Mesenteric fat pad (tissue), 1 donor: ENCODE data around the gene EPHA6. TPM values are rescaled to one million over a fixed set of nuclear protein-coding genes. Genes with fewer than 3 reads are reported as not detected.

Source experiments
- DNase-seq: peaks from one replicate; pipeline ENCODE4 v3.0.0-alpha.2; 2020; ENCODE audit warnings: low spot score
- total RNA-seq: library from RNA; stranded (reverse); fragmentation: NEBNext Ultra II Directional; extraction: Animal tissue kit (Norgen Biotek cat#: 25700); gene quantifications from one replicate; pipeline ENCODE4 v1.2.1, GENCODE V29; 2021
- donor health status: DM: yes; HTN: yes; CAD: no.

EPHA6 gene
- total RNA-seq, 1 donor from 2014 or later, result 0.26 TPM

DNA sequence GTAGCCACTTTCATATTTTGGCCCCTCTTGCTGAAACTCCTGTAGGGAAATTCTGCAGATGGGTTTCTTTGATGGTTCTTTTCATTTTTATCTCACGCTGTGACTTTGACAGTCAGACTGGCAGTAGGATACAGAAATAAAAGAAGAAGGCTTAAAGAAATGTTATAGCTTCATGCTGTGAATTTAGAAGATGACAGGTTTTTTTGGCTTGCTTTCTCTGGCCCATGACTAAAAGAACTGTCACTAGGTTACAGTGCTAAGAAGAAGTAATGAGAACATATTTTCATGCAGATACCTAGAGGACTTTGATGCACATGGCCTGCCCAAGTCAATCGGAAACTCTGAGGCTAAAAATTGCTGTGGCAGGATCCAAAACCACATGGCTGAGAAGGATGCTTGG lies 334.5 kb downstream of the EPHA6 start:
- DNase-seq, result no peak

DNA sequence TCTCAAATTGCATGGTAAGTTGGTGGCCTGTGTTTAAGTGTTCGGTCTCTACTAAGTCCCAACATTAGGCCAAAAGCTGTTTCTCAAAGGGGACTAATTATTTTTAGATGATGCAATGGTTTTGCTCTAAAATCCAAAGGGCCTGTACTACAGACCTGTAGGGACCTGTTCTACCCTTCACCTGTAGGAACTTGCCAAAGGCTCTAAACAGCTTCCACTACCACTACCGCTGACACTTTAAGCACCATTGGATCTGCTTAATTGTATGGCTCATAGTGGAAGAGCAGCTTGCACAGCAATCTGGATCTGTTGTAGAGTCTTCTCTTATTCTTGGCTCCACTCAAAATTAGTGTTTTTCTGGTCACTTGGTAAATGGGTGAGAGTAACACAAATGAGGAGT lies 346.8 kb downstream of the EPHA6 start:
- DNase-seq, result no peak

DNA sequence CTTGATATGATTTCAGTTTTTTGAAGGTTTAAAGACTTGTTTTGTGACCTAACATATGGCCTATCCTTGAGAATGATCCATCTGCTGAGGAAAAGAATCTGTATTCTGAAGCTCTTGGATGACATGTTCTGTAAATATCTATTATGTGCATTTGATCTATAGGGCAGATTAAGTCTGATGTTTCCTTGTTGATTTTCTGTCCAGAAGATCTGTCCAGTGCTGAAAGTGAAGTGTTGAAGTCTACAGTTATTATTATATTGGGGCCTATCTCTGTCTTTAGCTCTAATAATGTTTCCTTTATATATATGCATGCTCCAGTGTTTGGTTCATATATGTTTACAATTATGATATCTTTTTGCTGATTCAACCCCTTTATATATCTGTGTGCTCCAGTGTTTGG lies 362.8 kb downstream of the EPHA6 start:
- DNase-seq, result no peak

DNA sequence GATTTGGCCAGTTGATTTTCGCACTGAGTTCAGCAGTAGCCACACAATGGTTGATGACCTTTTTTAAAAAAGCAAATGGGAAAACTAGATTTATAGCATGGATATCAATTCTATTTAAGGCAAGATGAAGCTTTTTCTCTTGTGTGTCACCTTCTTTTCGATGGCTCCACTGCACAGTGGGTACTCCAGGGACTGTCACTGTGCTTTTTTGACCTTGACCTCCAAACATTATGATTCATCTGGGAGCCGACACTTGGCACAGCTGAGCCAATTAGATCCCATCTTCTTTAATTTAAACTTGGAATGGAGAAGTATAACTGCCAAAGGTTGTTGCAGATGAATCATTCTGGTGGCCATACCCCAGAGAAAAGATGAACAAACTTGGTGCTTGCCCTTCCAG lies 367.3 kb downstream of the EPHA6 start:
- no peak for DNase-seq

DNA sequence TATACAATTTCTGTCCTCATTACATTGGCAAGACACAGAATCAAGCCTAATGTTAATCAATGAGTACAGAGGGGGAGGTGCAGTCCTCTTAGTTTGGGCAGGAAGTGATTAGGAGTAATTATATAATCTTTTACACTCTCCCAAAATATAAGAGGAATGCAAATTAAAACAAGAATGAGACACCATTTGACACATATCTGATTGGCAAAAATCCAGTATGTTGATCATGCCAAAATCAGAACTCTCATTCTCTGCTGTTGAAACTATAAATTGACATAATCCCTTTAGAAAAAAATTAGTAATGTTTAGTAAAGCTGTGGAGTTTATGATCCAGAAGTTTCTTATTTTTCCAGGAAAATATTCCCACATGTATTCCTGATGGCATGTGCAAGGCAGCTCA lies 373.4 kb downstream of the EPHA6 start:
- no peak for DNase-seq

DNA sequence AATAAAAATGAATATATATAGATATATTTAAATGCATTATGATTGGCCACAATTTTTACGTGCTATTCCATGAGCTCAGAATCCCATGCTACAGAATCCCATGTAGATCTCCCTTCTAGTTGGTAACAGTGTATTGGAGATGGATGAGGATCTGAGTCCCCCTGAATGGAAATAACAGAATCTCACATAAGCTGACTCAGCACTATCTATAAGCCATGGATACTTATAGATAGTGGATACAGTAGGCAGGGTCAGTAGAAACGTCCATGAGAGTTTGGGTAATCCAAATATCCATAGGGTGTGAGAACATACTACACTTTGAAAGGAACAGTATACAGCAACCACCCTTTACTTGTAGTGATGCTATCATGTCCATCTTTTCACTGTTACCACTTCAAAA lies 375.4 kb downstream of the EPHA6 start:
- no peak for DNase-seq

DNA sequence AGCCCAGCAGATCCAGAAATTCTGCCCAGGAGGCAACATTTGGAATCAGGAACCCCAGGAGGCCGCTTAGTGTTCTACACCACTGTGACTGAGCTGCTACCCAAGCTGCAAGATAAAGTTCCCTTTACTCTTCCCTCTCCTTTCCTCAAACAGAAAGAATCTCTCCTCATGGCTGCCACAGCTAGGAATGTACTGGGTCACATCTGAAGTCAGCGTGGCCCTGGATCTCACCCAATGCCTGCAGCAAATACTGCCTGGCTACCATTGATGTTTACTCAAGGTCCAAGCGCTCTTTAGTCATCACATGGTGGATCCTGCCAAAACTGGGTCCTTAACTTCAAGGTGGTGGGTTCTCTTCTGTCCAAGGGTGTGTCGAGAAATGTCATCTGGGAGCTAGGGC lies 382.7 kb downstream of the EPHA6 start:
- no peak for DNase-seq

DNA sequence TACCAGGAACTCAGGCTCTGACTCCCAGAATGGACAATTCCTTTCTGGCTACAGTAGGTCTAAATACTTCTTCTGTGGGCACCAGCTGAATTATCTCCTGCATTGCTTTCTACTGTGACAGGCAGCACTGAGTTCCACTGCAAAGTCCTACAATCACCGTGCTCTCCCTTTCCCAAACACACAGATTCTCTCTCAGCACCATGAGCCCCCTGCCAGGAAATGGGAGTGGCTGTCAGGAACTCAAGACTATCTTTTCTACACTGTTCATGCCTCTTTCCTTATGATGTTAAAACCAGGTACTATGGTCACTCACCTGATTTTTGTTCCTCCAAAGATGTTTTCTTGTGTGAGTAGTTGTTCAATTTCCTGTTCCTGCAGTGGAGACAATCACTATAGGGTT lies 383.4 kb downstream of the EPHA6 start:
- no peak for DNase-seq

DNA sequence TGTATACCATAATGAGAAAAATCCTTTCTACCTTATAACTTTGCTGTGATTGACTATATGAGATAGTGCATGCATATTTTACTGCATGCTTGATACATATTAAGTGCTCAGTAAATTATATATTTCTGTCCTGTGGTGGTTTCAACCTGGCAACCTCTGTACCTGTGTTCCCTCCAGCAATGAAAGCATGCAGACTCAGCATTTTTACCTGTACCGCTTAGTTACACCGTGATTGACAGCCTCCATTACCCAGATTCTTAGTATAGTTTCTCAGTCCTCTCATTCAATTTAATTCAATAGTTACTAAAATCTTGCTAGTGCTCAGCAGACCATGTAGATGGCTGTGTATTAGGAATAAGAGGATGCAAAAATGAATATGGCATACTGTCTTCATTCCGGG lies 386.0 kb downstream of the EPHA6 start:
- DNase-seq, result no peak

DNA sequence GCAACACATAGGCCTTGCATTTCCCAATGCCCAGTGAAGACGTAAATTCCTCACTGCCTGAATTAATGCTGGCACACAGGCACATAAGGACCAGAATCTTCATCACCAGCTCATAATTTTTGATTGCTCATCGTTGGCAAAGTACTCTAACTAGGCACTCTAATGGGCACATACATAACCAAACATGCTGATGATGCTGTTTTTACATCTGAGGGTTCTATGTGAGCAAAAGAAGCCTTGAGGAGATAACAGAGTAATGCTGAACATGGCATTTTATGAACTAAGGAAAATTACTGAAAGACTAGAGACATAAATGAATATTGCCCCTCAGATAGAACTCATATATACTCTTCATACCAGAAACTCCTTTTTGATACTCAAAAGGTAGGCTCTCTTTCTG lies 387.4 kb downstream of the EPHA6 start:
- DNase-seq, result no peak

DNA sequence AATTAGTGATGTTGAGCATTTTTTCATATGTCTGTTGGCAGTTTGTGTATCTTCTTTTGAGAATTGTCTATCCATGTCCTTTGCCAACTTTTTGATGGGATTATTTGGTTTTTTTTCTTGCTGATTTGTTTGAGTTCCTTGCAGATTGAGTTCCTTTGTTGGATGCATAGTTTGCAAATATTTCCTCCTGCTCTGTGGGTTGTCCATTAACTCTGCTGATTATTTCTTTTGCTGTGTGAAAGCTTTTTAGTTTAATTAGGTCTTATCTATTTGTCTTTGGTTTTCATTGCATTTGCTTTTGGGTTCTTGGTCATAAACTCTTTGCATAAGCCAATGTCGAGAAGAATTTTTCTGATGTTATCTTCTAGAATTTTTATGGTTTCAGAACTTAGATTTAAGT lies 414.6 kb downstream of the EPHA6 start:
- no peak for DNase-seq

DNA sequence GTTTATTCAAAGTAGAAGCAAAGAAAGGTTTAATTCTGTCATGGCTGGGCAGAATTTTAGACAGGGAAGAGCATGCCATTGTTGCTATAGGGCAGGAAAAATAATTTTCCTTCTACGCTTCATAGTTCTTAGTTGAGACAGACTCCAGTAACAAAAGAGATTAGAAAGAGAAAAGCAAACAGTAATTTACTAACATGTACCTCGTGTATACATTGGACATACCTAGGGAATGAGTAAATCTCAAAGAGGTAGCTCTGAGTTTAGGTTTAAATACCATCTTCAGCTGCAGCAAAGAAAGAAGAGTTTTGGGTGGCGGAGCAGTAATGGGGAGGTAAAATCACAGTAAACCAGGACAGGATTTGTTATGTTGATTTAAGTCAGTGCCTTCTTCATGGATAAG lies 416.1 kb downstream of the EPHA6 start:
- no peak for DNase-seq

DNA sequence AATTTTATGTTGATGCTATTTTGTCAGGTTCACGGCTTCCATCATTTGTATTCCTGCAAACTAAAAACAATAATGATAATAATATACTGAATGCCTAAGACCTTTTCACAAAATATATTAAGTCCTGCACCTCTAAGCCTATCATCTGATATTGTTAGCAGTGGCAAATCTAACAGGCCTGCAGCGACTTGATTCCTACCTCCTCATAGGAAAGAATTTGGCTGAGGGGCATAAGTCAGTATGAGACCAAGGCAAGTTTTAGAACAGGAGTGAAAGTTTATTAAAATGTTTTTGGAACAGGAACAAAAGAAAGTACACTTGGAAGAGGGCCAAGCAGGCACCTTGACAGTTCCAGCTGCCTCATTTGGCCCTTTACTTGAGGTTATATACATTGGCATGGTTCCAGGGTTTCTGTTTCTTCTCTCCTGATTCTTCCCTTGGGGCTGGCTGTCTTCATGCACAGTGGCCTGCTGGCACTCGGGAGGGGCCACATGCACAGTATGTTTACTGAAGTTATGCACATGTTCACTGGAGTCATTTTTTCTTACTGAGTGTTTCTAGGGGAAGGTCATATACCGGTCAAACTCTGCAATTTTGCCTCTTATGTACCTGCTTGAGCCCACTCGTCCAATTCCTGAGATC lies 418.1 kb downstream of the EPHA6 start:
- DNase-seq, result no peak

DNA sequence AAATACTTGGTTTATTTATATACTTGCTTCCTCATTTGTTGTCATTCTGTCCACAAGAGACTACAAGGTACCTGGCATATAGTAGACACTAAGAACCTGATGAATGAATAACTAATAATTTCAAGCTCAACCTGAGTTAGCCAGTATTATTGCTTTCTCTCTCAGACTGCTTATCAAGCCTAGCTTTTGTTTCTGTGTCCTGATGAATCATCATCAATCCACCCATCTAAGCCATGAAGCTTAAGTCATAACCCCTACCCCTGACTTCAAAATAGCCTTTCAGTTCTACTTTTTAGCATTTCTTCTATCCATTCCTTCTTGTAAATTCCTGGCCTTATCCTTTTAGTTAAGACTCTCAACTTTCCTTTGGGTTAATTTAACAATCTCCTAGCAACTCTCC lies 420.8 kb downstream of the EPHA6 start:
- no peak for DNase-seq

DNA sequence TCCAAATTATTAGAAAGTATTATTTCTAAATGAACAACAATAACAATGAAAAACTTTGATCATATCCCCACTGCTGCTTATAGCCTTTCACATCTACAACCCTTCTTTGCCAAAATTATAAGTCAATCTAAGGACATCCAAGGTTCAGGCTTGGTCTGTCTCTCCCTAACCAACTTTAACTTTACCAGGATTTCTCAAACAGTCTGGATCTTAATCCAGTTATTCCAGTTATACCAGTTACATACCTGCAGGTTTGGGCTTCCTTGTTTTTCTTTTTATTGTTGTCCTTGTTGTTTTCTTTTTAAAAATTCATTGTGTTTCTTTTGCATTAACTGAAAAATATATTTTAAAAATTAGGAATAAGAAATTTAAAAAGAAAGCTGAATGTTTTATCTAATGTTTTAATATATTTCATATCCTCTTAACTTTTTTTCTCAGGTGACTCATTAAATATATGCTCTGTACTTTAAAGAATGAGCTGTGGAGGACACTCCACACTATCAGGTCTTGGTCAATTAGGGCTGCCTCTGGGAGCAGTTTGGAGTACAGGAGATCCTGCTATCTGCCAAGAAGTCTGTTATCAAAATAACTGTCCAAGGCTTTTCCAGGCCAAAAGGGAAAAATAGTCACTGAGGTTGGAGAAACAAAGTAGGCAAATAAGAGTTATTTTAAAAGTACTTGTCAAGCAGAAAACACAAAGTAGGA lies 421.4 kb downstream of the EPHA6 start:
- no peak for DNase-seq

DNA sequence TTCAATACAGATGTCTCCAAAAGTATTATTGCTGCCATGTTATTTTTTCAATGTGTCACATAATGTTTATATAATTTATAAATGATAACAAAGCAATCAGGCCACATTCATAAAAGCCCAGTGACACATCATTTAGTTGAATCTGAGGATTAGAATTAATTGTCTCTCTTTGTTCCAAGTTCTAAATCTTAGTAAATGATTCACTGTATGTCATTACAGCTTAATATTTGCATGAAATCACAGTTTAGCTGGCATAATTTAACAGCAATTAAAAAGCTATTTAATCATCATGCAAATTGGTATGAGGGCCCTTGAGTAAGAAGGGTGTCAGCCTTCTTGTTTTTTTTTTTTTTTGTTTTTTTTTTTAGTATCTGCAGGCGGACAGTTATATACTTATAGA lies 427.0 kb downstream of the EPHA6 start:
- no peak for DNase-seq

DNA sequence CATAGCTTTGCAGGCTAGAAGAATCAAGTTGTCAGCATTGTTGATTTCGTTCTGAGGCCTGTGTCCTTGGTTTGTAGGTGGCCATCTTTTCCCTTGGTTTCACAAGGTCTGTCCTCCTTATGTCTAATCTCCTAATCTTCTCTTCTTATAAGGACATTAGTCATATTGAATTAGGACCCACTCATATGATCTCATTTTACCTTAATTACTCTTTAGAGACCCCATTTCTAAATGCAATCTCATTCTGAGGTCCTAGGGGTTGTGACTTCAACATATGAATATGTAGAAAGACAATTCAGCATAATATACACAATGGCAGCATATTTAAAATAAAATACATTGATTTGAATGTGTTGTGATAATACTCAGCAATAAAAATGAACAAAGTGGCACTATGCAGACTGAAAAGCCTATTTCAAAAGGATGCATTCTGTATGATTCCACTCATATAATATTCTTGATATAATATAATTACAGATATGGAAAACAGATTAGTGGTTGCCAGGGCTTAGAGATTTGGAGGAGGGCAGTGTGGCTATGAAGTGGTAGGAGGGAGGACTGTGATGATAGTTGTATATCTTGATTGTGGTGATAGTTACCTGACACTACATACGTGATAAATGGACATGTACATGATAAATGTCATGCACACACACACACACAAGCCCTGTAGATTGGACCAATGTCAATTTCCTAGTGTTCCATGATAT lies 431.0 kb downstream of the EPHA6 start:
- DNase-seq, result no peak

DNA sequence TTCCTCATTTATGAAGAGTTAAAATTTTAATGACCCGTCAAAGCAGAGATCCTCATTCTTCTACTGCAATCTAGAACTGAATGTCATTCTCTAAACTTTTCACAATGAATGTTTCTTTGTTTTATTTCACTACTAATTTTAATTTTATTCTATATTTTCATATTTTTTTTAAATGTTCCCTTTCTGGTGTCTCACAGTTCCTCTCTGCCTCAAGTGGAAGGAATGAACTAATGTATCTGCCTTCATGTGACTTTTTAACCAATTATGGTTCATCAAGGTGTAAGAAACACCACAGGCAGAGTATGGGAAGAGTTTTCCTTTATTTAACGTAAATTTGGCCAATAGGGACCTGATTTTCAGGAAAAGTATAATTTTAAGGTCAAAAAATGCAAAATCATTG lies 441.7 kb downstream of the EPHA6 start:
- DNase-seq, result no peak

DNA sequence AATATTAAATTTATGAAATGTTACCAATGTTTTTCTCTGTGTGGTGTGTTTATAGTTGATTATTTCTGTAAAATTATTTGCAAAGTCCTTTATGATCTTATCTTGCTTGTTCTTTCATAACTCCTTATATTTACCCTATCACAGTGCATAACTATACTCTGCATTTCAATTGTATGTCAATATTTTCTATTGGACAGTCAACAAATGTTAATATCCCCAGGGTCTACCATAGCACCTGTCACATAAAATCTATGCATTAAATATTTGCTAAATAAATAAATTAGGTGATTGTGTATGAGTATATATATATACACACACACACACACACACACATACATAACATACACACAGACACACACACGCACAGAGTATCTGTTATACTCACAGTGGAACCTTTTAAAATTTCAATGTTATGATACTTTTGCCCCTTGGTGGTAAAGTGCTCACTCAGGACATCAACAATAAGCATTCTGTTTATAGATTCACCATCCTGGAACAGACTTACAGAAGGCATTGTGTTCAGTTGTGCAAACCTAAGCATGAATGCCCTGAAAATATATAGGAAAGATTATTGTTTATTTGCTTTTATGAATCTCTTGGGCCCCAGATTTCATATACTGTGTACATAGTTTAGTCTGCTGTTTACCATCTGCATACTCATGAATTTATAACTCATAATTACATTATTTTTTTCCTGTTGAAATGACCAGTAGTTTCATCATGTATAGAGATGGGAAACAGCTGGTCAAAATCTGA lies 443.7 kb downstream of the EPHA6 start:
- no peak for DNase-seq

DNA sequence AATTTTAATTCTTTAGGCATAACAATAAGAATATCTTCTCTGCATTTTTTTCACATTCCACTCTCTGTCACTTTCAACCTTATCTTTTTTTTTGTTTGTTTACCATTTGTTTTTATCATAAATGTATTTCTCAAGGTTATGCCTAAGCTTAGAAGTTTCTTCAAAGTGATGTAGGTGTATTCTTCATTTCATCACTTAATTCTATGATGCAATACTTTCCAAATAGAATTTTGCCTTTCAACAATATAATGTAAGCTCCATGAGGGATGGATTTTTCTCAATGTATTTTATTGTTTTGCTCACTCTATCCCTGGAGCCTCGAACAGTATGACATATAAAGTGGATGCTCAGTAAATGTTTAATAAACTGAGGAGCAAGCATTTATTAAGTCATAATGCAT lies 444.9 kb downstream of the EPHA6 start:
- DNase-seq, result no peak

DNA sequence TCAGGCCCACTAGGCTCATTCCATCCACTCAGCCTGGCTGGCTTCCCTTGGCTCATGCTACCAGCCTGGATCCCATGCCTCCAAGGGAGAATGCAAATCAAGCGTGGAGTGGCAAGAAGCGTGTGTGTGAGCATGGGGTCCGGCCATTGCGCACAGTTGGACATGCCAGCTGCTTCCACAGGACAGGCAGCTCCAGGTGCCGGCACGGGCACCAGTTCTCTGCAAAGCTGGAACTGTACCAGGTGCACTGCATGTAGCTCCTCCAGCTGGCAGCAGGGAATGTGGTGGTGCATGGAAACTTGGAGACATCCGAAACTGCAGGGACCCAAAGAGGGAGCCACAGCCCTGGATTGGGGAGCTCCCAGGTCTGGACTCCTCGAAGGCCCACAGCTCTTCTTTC lies 449.8 kb downstream of the EPHA6 start:
- DNase-seq, result no peak
